Measurements from ENCODE around the gene PTGES3L.
"Not testable (repeated sequence)": the region's sequence is repeated elsewhere in the genome, so short reads cannot be mapped to it uniquely, and the experiment has no call there.

PTGES3L gene

DNA sequence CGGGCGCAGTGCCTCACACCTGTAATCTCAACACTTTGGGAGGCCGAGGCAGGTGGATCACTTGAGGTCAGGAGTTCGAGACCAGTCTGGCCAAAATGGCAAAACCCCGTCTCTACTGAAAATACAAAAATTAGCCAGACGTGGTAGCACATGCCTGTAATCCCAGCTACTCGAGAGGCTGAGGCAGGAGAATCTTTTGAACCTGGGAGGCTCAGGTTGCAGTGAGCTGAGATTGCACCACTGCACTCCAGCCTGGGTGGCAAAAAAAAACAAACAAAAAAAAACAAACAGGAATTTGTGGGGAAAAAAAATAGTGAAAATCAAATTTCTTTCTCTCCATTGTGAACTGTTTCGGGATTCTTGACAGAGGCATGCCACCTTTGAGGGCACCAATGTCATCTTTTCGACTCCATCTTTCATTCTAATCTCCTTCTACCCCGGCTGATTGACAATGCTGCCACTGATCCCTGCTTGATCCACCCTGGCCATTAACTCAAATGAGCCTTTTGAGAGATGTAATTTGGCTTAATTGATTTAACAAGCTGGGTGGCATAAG is 60.3 kb downstream of the PTGES3L start:
- DNase-seq (ENCODE audit: low read depth in 2 of 2): not testable (repeated sequence)

DNA sequence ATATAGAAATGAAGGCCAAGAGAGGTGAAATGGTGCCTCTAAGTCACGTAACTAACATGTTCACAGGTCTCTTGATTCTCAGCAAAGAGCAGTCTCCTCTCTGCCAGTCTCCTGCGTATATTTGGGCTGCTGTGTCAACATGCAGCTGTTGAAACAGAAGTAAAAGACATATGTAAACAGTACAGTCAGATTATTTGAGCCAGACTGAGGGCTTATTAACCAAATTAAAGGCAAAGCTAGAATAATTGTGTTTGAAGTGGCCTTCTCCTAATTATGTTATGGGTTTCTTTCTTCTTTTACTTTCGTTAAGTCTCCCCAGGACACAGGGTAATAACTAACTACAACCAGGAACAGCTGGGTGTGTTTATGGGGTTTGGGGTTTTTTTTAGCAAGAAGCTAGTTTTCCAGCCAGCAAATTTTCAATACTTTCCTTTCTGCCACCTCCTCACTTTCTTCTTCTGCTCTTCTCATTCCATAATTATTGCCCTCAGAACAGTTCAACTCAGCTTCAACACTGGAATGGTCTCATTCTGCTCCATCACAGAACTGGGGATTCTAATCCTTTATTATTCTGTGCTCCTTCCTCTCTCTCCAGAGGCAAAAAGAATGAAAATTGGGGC is 60.9 kb downstream of the PTGES3L start:
- DNase-seq (ENCODE audit: low read depth in 2 of 2): no peak
